Esophagus mucosa (tissue), 1 donor: ENCODE data around the gene SLC39A13. TPM values are rescaled to one million over a fixed set of nuclear protein-coding genes. Genes with fewer than 3 reads are reported as not detected.
A peak's percentile ranks its signal among the peaks of the same experiment; 100 is the strongest.

Experiments
- ATAC-seq: fragments of 200-7000 bp; cut with Tn5 transposase; one replicate; pipeline ENCODE4 v1.9.1; 2020
- total RNA-seq: library from RNA; stranded (reverse); gene quantifications from one replicate; pipeline ENCODE4 v1.2.4, GENCODE V29; 2023
- donor health status: DM: yes; HTN: yes; CAD: no.

The SLC39A13 gene
- total RNA-seq, 1 donor from 2014 or later = 6.4 TPM

- ATAC-seq = no peak
Measured at GRCh38 chr11:47433157-47433556, 24.8 kb downstream of the SLC39A13 start.

GRCh38 chr11:47434011-47434786 lies 25.8 kb downstream of the SLC39A13 start:
- no peak for ATAC-seq

- ATAC-seq = peak; percentile 10
Measured at GRCh38 chr11:47435687-47436086, 27.3 kb downstream of the SLC39A13 start.

GRCh38 chr11:47436726-47437125 lies 28.3 kb downstream of the SLC39A13 start:
- no peak for ATAC-seq

- ATAC-seq = no peak
Measured at GRCh38 chr11:47437218-47437745, 28.9 kb downstream of the SLC39A13 start.

GRCh38 chr11:47437746-47438418 lies 29.5 kb downstream of the SLC39A13 start:
- peak; percentile 17 for ATAC-seq

GRCh38 chr11:47438721-47439120 lies 30.3 kb downstream of the SLC39A13 start:
- no peak for ATAC-seq

GRCh38 chr11:47440054-47440476 lies 31.7 kb downstream of the SLC39A13 start:
- ATAC-seq = no peak

GRCh38 chr11:47441421-47441820 lies 33.0 kb downstream of the SLC39A13 start:
- ATAC-seq = no peak

- no peak for ATAC-seq
Measured at GRCh38 chr11:47442514-47442913, 34.1 kb downstream of the SLC39A13 start.

- no peak for ATAC-seq
Measured at GRCh38 chr11:47443028-47443700, 34.8 kb downstream of the SLC39A13 start.

- no peak for ATAC-seq
Measured at GRCh38 chr11:47443817-47444216, 35.4 kb downstream of the SLC39A13 start.

- ATAC-seq = no peak
Measured at GRCh38 chr11:47445840-47446239, 37.5 kb downstream of the SLC39A13 start.

- no peak for ATAC-seq
Measured at GRCh38 chr11:47446833-47447232, 38.4 kb downstream of the SLC39A13 start.

- ATAC-seq = no peak
Measured at GRCh38 chr11:47447906-47448305, 39.5 kb downstream of the SLC39A13 start.

GRCh38 chr11:47448566-47449427 lies 40.4 kb downstream of the SLC39A13 start, which contains the start of gene RAPSN:
TSS of gene RAPSN (minus strand) at chr11:47449136. CDS start at chr11:47448964, 172 bp downstream.
- ATAC-seq = peak; percentile 22

GRCh38 chr11:47449541-47449940 lies 41.2 kb downstream of the SLC39A13 start:
- ATAC-seq = no peak

GRCh38 chr11:47451436-47451835 lies 43.0 kb downstream of the SLC39A13 start:
- no peak for ATAC-seq

GRCh38 chr11:47451990-47452389 lies 43.6 kb downstream of the SLC39A13 start:
- peak; percentile 64 for ATAC-seq

GRCh38 chr11:47453365-47453764 lies 45.0 kb downstream of the SLC39A13 start:
- ATAC-seq = no peak

GRCh38 chr11:47454258-47454671 lies 45.9 kb downstream of the SLC39A13 start:
- peak; percentile 86 for ATAC-seq
